B cell (primary cell): ENCODE measurements around the gene LYPLAL1.

Experiments
- CTCF ChIP-seq: fragments of 200-600 bp; IDR thresholded peaks from one replicate; pipeline ENCODE4 v1.8.0; 2022; ENCODE audit warnings: antibody characterized with exemption, mild to moderate bottlenecking
- EZH2 ChIP-seq: IDR thresholded peaks from 2 replicates; pipeline ENCODE4 v1.6.1; 2012; ENCODE audit warnings: borderline replicate concordance, low read depth, mild to moderate bottlenecking, moderate library complexity, low read length; ENCODE audit not compliant: insufficient read depth, poor library complexity, severe bottlenecking

GRCh38 chr1:219143735-219144134 is 29.9 kb upstream of the LYPLAL1 start:
- TF ChIP-seq CTCF, result no peak
- no peak for TF ChIP-seq EZH2
